Activated T-cell treated with anti-CD3 and anti-CD28 coated beads, Interleukin-2, amount 50 U/mL, for 72 hours (primary cell): ENCODE data around the gene IGFLR1. TPM values are rescaled to one million over a fixed set of nuclear protein-coding genes. Genes with fewer than 3 reads are reported as not detected.

Experiments
- ATAC-seq, 2 donors: fragments of 150-1000 bp; cut with Tn5 transposase; replicated peaks in 1 of 2; 2 replicates each; pipeline ENCODE4 v1.10.0; 2021; ENCODE audit warnings: moderate library complexity in 2 of 2, mild to moderate bottlenecking in 1 of 2
- DNase-seq, 2 donors: peaks; one replicate each; pipeline ENCODE4 v3.0.0; 2021 to 2022; ENCODE audit warnings: mixed read lengths in 1 of 2
- H3K27ac Mint-ChIP-seq: one replicate; pipeline ENCODE4 v1.8.0; 2022; ENCODE audit warnings: mild to moderate bottlenecking, moderate library complexity, mixed read lengths
- H3K27me3 Mint-ChIP-seq: one replicate; pipeline ENCODE4 v1.8.0; 2022; ENCODE audit warnings: low read depth, mixed read lengths
- H3K36me3 Mint-ChIP-seq, 2 donors: one replicate each; pipeline ENCODE4 v1.8.0; 2022; ENCODE audit warnings: mixed read lengths in 2 of 2, mild to moderate bottlenecking in 1 of 2; ENCODE audit not compliant: insufficient read depth in 2 of 2
- H3K4me1 Mint-ChIP-seq: one replicate; pipeline ENCODE4 v1.8.0; 2022; ENCODE audit warnings: low read depth, mixed read lengths
- H3K4me3 Mint-ChIP-seq, 2 donors: one replicate each; pipeline ENCODE4 v1.8.0; 2022; ENCODE audit warnings: mild to moderate bottlenecking in 2 of 2, mixed read lengths in 2 of 2, moderate library complexity in 2 of 2
- H3K9me3 Mint-ChIP-seq, 2 donors: one replicate each; pipeline ENCODE4 v1.8.0; 2022; ENCODE audit warnings: mixed read lengths in 2 of 2
- total RNA-seq, 2 donors: library from RNA; stranded (reverse); gene quantifications; one replicate each; pipeline ENCODE4 v1.2.3, GENCODE V29; 2022

Gene IGFLR1
- total RNA-seq = 100 to 1,000 TPM; 253 to 274 TPM

- Mint-ChIP-seq H3K27me3 (no peaks in the 10 kb centered on the region), H3K4me3 (peak within 1 kb of the TSS; percentile 91 to 95), H3K4me1 (peaks cover 48% of the 10 kb centered on the region), H3K9me3 (no peaks in the 10 kb centered on the region), H3K36me3 (peaks cover 6 to 14% of the 10 kb centered on the region in 2 donors), H3K27ac (peak within 1 kb of the TSS; percentile 91)
- peak; percentile 86 for DNase-seq
- ATAC-seq = peak; percentile 3 to 6
Observed at GRCh38 chr19:35742121-35742724, at the start of gene IGFLR1. Gene IGFLR1 (minus strand): TSS chr19:35742452. CDS start chr19:35741180, 1,272 bp downstream.

- Mint-ChIP-seq H3K36me3 (no peaks in the 10 kb centered on the region), H3K4me1 (peaks cover under 1% of the 10 kb centered on the region), H3K27me3 (peaks cover 12% of the 10 kb centered on the region), H3K9me3 (no peaks in the 10 kb centered on the region), H3K27ac (no peak overlapping the region), H3K4me3 (no peak overlapping the region)
- DNase-seq (no peak), ATAC-seq (no peak)
Observed at GRCh38 chr19:35791814-35792279, 49.6 kb upstream of the IGFLR1 start.

GRCh38 chr19:35790981-35791813 lies 48.9 kb upstream of the IGFLR1 start:
- no peak overlapping the region for H3K4me3 Mint-ChIP-seq
- peak; percentile 17 to 18 for DNase-seq
- ATAC-seq = peak; percentile 32 to 41
- no peaks in the 10 kb centered on the region for H3K9me3 Mint-ChIP-seq
- H3K4me1 Mint-ChIP-seq = no peaks in the 10 kb centered on the region
- peaks cover 5% of the 10 kb centered on the region for H3K27me3 Mint-ChIP-seq
- no peak overlapping the region for H3K27ac Mint-ChIP-seq
- no peaks in the 10 kb centered on the region for H3K36me3 Mint-ChIP-seq

- no peak overlapping the region for H3K4me3 Mint-ChIP-seq
- no peak overlapping the region for H3K27ac Mint-ChIP-seq
- no peaks in the 10 kb centered on the region for H3K4me1 Mint-ChIP-seq
- DNase-seq = no peak
- no peaks in the 10 kb centered on the region for H3K36me3 Mint-ChIP-seq
- H3K27me3 Mint-ChIP-seq = no peaks in the 10 kb centered on the region
- no peak for ATAC-seq
- H3K9me3 Mint-ChIP-seq = no peaks in the 10 kb centered on the region
Observed at GRCh38 chr19:35789978-35790944, 48.0 kb upstream of the IGFLR1 start.

GRCh38 chr19:35789195-35789977 lies 47.1 kb upstream of the IGFLR1 start:
- no peaks in the 10 kb centered on the region for H3K36me3 Mint-ChIP-seq
- DNase-seq (no peak), ATAC-seq (no peak)
- H3K27ac Mint-ChIP-seq = no peak overlapping the region
- no peaks in the 10 kb centered on the region for H3K27me3 Mint-ChIP-seq
- H3K4me3 Mint-ChIP-seq = no peak overlapping the region
- no peaks in the 10 kb centered on the region for H3K9me3 Mint-ChIP-seq
- no peaks in the 10 kb centered on the region for H3K4me1 Mint-ChIP-seq

- Mint-ChIP-seq H3K27me3 (no peaks in the 10 kb centered on the region), H3K4me3 (no peak overlapping the region), H3K27ac (no peak overlapping the region), H3K36me3 (no peaks in the 10 kb centered on the region), H3K9me3 (no peaks in the 10 kb centered on the region), H3K4me1 (no peaks in the 10 kb centered on the region)
- ATAC-seq = no peak
- no peak for DNase-seq
Observed at GRCh38 chr19:35788205-35788960, 46.1 kb upstream of the IGFLR1 start.

- Mint-ChIP-seq H3K4me1 (no peaks in the 10 kb centered on the region), H3K27me3 (no peaks in the 10 kb centered on the region), H3K4me3 (no peak overlapping the region), H3K9me3 (no peaks in the 10 kb centered on the region), H3K27ac (no peak overlapping the region), H3K36me3 (peaks cover 0 to 3% of the 10 kb centered on the region in 2 donors)
- DNase-seq (no peak), ATAC-seq (no peak)
Observed at GRCh38 chr19:35787227-35787799, 45.1 kb upstream of the IGFLR1 start.

GRCh38 chr19:35786299-35787160 lies 44.3 kb upstream of the IGFLR1 start:
- no peak for DNase-seq
- ATAC-seq = no peak
- no peak overlapping the region for H3K27ac Mint-ChIP-seq
- H3K4me3 Mint-ChIP-seq = no peak overlapping the region
- no peaks in the 10 kb centered on the region for H3K27me3 Mint-ChIP-seq
- H3K36me3 Mint-ChIP-seq = peaks cover 0 to 3% of the 10 kb centered on the region in 2 donors
- H3K4me1 Mint-ChIP-seq = no peaks in the 10 kb centered on the region
- H3K9me3 Mint-ChIP-seq = no peaks in the 10 kb centered on the region

GRCh38 chr19:35785339-35785627 lies 43.0 kb upstream of the IGFLR1 start:
- DNase-seq = no peak
- no peaks in the 10 kb centered on the region for H3K4me1 Mint-ChIP-seq
- H3K9me3 Mint-ChIP-seq = no peaks in the 10 kb centered on the region
- ATAC-seq = no peak
- peaks cover 0 to 3% of the 10 kb centered on the region in 2 donors for H3K36me3 Mint-ChIP-seq
- no peak overlapping the region for H3K27ac Mint-ChIP-seq
- no peaks in the 10 kb centered on the region for H3K27me3 Mint-ChIP-seq
- no peak overlapping the region for H3K4me3 Mint-ChIP-seq

- DNase-seq (no peak), ATAC-seq (no peak)
- Mint-ChIP-seq H3K27ac (no peak overlapping the region), H3K27me3 (no peaks in the 10 kb centered on the region), H3K36me3 (peaks cover 0 to 3% of the 10 kb centered on the region in 2 donors), H3K4me1 (no peaks in the 10 kb centered on the region), H3K4me3 (no peak overlapping the region), H3K9me3 (no peaks in the 10 kb centered on the region)
Observed at GRCh38 chr19:35784503-35785338, 42.5 kb upstream of the IGFLR1 start.
